HG03439 (cell line): Measurements from ENCODE around the gene ACP5.
"Not testable (repeated sequence)": the region's sequence is repeated elsewhere in the genome, so short reads cannot be mapped to it uniquely, and the experiment has no call there.

Source experiments
- ATAC-seq: cut with Tn5 transposase; IDR thresholded peaks from one replicate; pipeline ENCODE4 v1.9.1; 2021; ENCODE audit warnings: mild to moderate bottlenecking, moderate library complexity; ENCODE audit not compliant: unreplicated experiment

ACP5 gene

DNA sequence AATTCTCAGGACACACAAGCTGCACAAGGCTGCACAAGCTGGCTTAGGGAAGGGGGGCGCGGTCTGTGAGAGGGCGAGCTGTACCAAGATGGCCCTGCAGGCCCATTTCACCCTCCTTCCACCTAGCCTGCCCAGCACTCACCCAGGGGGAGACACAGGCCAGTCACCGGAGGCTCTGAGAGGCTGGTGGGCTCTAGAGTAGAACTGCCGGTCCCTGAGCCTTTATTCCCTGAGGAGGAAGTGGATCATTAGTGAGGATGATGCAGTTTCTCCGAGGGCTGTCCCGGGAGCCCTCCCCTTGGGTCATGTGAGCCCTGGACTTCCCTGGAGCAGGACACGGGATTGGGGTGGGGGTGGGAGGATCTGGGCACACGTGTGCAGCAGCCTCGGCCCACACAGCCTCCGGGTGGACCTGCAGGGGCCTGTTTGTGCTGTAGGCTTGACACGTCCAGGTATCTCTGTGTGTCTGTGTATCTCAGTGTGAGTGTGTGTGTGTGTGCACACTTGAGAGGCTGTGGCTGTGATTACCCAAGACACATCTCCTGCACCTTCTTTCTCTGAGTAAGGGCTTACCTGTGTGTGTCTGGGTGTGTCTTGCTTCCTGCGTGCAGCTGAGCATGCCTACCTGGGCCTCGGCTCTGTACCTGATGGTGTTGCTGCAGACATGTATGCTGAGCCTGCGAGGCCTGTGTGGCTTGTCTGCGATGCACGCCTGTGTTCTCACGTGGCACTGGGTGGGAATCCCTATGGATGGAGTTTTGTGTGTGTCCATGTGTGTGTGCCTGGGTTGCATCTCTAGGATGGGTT is at the start of gene ACP5:
TSS of gene ACP5 (minus strand) at position 195 of the 807 bp plus-strand sequence. CDS start 328 bp downstream, outside the sequence.
- ATAC-seq: no peak

DNA sequence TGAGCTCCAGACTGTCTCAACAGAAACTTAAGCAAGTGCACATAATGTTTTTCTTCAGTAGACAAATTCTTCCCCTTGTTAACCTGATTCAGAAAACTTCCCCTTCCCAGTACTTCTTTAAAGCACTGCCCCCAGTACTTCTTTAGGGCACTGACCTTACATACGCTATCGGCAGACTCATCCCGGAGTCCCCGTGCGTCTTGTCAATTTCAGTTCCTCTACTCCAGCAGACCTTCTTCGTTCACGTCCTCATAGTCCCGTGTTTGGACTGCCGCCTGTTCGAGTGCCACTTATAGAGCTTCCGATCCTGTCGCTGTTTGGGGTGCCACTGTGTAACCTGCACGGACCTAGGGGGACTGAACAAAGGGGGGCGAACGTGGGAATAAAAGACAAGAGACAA is 48.8 kb upstream of the ACP5 start:
- ATAC-seq: no peak

- ATAC-seq: no peak
Measured at GRCh38 chr19:11624069-11624463, 46.6 kb upstream of the ACP5 start.

DNA sequence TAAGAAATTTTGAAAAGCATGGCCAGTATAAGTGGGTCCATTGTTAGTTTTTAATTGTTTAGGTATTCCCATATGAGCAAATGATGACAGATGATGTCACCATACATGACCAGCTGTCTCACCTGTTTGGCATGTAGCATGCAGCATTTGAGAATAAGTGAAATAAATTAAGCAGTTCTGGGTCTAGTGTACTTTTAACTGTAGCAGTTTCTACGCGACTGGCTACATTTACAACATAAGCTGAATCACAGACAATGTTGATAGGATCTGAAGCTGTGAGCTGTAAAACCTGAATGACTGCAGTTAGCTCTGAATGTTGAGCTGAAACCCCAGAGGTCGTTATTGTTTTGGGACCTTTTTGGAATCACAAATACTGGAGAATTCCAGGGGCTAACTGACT is 45.0 kb upstream of the ACP5 start:
- not testable (repeated sequence) for ATAC-seq

DNA sequence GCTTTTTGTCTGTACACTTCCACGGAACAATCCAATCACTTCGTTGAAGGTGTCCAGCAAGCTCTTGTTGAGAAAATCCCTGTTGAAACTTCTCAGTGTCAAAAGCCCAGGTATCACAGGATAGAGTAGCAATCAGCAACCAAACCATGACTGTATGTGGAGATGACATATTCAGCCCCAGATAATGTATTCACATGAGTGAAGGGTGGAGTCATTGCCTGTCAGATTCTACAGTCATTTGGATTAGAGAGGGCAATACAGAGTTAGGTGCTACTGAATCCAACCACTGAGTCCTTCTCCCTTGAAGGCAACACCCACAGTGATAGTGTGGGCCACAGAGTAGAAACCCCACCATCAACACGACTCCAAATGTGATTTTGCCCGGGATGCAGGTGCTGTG is 43.1 kb upstream of the ACP5 start:
- ATAC-seq: no peak

- no peak for ATAC-seq
Measured at GRCh38 chr19:11617180-11618062, 40.0 kb upstream of the ACP5 start.

- no peak for ATAC-seq
Measured at GRCh38 chr19:11612816-11613511, 35.5 kb upstream of the ACP5 start.

- no peak for ATAC-seq
Measured at GRCh38 chr19:11611730-11612129, 34.3 kb upstream of the ACP5 start.

DNA sequence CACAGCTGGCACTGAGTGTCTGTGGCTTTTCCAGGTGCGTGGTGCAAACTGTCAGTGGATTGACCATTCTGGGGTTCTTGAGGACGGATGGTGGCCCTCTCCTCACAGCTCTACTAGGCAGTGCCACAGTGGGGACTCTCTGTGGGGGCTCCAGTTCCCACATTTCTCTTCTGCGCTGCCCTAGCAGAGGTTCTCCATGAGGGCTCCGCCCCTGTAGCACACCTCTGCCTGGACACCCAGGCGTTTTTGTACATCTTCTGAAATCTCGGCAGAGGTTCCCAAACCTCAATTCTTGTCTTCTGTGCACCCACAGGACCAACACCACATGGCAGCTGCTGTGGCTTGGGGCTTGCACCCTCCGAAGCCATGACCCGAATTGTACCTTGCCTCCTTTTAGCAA is 29.0 kb upstream of the ACP5 start:
- ATAC-seq: no peak

- not testable (repeated sequence) for ATAC-seq
Measured at GRCh38 chr19:11599704-11600103, 22.3 kb upstream of the ACP5 start.

DNA sequence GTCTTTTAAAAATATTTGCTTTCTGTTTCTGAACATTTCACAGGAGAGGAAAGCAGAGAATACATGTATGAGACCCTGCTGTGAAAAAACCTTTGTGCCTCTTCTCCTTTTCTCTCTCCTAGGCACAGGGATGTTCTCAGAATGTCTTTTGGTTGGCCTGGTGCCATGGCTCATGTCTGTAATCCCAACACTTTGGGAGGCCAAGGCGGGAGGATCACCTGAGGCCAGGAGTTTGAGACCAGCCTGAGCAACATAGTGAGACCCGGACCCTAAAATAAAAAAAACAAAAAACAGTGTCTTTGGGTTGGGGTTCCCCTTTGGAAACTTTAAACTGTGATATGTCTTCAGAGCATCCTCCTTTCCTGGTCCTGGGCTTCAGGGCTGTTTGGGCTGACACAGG is 21.3 kb upstream of the ACP5 start:
- ATAC-seq: no peak

DNA sequence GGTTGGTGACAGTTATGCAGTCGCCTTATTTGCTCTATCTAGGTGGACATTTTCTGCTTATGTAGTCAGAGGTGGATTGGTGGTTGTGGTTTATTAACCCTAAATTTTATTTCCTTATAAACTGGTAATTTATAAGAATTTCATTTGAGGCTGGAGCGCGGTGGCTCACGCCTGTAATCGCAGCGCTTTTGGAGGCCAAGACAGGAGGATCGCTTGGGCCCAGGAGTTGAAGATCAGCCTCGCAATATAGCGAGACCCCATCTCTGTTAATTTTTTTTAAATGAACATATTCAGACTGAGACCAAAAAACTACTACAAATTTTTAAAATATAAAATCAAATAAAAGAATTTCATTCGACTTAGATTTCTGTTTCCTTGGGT is 20.6 kb upstream of the ACP5 start:
- no peak for ATAC-seq

DNA sequence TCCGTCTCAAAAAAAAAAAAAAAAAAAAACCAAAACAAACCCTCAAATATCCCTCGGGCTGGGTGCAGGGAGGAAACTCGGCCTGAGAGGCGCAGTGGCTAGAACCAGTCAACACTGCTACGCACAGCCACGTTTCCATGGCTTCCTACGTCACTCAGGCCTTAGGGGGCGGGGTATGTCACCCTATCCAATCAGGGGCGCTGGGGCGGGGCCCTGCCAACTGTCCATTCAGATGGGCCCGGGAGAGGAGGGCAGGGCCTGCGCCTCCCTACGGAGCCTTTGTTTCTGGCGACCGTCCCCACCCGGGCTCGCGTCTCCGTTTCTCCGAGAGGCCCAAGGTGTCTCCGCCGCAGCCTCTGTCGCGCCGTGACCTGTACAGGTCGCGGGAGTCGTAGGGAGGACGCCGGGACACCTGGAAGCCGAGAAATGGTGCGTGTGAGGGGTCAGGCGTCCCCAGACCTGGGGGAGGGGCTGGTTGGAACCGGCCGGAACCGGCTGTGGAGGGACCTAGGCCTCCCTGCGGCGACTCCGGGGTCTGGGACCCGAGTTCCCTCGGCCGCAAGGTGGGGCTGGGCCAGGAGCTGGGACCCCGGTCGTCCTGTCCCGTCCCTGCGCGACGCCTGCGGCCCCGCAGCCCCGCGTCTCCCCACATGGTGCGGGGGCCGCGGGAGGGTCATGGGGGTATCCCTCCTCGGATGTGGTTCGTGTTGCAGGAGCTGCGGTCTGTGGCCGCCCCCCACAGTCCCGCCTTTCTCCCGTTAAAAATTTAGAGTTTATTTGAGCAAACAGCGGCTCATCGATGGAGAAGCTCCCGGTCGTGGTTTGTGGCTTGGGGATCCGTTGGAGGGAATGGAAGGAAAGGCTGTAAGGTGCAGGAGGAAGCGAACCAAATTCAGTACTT is 20.0 kb upstream of the ACP5 start, which contains the start of gene ZNF627:
TSS of gene ZNF627 (plus strand) at position 282 of the 901 bp plus-strand sequence. CDS start at position 427, 145 bp downstream.
- ATAC-seq: peak; percentile 99

DNA sequence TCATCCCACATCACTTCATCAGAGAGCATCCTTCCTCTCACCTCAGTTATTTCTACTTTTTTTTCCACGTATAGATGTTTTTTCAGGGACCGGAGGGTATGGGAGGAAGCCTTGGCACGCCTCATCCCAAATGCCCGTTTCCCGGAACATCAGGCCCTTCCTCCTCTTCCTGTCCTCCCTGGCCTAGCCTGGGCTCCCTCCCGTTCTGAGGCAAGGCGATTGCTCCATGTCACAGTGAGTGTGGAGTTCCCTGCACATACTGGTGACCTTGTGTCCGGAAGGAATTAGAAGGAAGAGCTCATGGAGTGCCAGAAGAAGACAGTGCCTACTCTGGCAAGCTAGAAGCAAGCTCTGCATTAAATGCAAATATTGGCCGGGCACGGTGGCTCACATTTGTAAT is 18.7 kb upstream of the ACP5 start:
- ATAC-seq: no peak

GRCh38 chr19:11594084-11594483 is 16.6 kb upstream of the ACP5 start:
- no peak for ATAC-seq

GRCh38 chr19:11587975-11588631 is 10.7 kb upstream of the ACP5 start:
- no peak for ATAC-seq

DNA sequence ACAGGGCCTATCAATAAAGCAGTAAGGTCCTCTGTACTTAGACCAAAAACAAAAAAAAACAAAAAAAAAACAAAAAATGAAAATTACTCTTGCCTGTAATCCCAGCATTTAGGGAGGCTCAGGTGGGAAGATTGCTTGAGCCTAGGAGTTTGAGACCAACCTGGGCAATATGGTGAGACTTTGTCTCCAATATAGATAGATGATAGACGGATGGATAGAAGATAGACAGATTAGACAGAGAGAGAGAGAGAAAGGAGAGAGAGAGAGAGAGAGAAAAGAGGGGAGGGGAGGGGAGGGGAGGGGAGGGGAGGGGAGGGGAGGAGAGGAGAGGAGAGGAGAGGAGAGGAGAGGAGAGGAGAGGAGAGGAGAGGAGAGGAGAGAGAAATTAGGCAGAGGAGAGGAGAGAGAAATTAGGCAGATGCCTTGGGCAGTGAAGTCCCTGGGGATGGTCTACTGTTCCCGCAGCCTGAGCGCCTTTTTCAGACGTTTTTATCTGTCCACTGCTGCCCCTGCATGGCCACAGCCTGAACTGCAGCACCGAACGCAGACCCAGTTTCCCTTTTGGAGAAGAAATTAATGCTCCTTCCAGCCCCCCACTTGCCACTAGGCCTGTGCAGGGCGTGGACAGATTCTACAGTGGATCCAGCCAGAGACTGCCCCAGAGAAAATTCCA is 10.0 kb upstream of the ACP5 start:
- ATAC-seq: no peak

DNA sequence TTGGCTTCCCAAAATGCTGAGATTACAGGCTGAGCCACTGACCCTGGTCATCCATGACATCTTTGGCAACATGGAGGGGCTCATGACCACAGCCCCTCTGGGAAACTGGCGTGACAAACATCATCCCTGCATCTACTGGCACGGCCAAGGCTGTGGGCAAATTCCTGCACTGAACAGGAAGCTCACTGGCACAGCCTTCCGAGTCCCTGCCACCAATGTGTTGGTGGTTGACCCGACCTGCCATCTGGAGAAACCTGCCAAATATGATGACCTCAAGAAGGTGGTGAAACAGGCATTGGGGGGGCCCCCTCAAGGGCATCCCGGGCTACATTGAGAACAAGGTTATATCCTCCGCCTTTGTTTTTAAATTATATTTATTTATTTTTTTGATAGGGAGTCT is 8.9 kb upstream of the ACP5 start:
- ATAC-seq: no peak

- peak; percentile 64 for ATAC-seq
Measured at GRCh38 chr19:11581740-11582139, 4.3 kb upstream of the ACP5 start.
